CMK (cell line): Measurements from ENCODE around the gene PHKG2.
"Not testable (repeated sequence)": the region's sequence is repeated elsewhere in the genome, so short reads cannot be mapped to it uniquely, and the experiment has no call there.

Source experiments
- DNase-seq: peaks from one replicate; pipeline ENCODE4 v3.0.0-alpha.2; 2010; ENCODE audit warnings: low read depth

The PHKG2 gene, protein sequence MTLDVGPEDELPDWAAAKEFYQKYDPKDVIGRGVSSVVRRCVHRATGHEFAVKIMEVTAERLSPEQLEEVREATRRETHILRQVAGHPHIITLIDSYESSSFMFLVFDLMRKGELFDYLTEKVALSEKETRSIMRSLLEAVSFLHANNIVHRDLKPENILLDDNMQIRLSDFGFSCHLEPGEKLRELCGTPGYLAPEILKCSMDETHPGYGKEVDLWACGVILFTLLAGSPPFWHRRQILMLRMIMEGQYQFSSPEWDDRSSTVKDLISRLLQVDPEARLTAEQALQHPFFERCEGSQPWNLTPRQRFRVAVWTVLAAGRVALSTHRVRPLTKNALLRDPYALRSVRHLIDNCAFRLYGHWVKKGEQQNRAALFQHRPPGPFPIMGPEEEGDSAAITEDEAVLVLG

DNA sequence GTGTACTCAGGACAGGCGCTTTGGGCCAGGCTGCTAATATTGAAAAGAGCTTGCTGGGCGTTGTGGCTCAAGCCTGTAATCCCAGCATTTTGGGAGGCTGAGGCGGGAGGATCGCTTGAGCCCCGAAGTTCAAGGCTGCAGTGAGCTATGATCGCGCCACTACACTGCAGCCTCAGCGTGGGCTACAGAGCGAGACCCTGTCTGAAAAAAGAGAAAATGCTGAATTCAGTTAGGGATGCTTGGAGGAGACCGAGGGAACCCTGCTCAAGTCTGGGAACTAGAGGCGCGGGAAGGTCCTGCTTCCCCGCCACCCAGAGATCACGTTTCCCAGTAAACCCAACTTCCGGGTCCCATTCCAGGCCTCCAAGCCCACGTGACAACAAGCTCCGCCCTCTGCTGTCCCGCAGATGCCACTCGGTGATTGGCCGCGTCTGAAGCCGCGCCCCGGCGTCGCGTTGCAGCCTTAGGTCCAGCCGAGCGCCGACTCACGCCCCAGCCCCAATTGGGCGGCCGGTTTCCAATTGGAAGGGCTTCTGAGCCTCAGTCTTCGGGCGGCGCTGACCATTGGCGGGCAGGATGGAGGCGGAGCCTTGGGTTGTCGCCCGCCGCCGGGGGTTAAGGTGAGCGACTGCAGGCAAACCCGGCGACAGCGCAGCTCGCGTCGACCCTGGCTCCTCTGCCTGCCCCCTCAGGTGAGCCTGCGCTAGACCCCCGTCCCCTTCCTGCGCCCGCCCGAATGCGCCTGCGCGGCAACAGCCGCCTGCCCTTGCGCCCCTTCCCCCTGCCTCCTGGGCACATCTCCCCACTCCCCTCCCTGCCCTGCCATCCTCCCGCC, at the start of gene PHKG2:
TSS of gene PHKG2 (plus strand) at position 627 of the 835 bp plus-strand sequence. CDS start 396 bp downstream, outside the sequence.
- peak; percentile 99 for DNase-seq

DNA sequence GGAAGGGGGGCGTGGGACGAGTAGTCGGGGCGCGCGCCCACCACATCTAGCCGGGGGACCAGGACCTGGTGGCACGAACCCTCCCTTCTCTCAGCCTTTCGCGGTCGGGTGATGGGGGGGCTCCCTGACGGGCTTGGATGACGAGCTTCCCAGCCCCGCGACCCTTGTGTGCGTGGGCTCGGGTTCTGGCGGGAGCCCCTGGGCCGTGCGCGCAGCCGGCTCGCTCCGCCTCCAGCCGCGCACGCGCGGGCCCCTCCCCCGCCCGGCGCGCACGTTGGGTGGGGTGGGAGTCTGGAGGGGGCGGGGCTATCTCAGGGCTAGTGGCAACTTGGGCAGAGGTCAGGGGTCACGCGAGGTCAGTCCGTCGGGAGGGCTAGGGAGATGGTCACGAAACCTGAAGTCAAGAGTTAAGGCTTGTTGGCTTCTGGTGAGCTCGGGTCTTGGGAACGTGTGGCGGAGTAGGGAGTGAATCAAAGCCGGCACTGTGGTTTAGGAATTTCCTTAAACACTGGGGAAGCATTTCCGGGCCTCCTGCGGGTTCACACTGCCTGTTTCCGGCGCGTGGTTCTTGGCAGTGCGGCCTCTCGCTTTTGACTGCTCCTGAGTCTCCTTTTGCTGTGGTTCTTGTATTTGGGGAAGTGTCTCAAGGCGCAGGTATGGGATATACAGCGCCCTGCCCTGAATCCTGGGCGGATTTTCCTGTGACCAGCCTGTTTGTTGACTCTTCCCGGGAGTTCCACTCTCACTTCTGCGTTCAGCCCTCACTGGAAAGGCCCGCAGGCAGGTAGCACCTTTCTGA, 49.2 kb upstream of the PHKG2 start, which contains the start of gene SRCAP:
TSS of gene SRCAP (plus strand) at position 356 of the 799 bp plus-strand sequence. CDS start 1,654 bp downstream, outside the sequence.
- peak; percentile 77 for DNase-seq

DNA sequence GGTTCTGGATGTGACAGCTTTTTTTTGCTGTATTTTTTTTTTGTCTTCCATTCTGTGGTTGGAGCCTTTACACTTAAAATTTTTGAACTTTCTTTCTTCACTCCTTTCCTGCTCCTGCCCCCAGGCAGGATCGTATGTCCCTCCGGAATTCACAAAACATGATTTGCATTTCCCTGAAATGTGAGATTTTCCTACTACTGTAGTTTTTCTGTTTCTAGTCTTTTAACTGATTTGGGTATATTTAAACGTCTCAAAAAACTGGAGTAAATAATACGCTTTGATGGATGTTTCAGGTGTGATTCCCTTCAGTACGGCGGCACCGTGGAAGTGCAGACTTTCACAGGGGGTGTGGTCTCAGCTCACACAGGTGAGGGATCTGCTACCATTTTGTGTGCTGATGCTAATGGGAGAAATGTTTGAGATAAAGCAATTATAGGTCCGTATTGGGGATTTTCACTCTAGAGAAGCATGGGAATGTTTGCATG, 48.6 kb upstream of the PHKG2 start:
- DNase-seq: no peak

DNA sequence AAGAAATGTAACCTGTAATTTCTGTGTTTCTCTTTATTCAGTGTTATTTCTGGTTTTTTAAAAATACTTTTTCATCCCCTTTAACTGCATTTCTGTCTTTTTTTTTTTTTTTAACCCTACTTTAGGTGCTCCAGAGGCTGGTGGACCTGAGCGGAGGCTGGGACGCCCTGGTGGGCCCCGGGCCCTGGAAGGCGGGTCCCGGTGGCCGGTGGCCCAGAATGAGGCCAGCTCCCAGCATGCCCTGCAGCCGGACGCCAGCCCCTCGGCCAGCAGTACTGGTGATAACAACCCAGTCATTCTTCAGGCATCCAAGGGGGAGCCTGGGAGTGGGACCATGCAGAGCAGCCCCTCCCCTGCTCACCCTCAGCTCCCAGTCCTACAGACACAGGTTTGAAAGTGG, 47.7 kb upstream of the PHKG2 start:
- DNase-seq: no peak

DNA sequence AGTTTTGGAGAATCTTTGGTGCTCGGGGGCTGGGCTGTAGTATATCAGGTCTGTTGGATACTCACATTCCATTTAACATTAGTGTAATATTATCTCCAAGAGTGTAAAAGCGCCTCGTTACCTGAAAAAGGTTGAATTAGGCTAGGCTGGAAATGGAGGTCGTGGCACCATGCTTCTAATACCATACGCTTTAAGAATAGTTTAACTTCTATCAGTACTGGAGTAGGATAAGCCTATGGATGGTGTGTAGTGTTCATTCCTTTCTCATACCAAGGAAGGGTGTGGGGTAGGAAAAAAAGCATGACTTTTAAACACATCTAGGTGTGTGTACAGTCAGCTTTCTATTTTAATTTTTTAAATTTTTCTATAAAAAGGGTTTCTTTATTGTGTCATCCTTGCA, 47.3 kb upstream of the PHKG2 start:
- DNase-seq: no peak

DNA sequence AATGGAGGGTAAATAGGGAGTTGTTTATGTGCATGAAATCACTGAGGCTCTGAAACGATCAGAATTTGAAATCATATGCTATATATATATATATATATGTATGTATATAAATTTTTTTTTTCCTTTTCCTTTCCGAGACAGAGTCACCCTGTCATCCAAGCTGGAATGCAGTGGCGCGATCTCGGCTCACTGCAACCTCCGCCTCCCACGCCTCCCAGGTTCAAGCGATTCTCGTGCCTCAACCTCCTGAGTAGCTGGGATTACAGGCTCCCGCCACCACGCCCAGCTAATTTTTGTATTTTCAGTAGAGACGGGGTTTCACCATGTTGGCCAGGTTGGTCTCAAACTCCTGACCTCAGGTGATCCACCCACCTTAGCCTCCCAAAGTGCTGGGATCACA, 45.2 kb upstream of the PHKG2 start:
- not testable (repeated sequence) for DNase-seq

DNA sequence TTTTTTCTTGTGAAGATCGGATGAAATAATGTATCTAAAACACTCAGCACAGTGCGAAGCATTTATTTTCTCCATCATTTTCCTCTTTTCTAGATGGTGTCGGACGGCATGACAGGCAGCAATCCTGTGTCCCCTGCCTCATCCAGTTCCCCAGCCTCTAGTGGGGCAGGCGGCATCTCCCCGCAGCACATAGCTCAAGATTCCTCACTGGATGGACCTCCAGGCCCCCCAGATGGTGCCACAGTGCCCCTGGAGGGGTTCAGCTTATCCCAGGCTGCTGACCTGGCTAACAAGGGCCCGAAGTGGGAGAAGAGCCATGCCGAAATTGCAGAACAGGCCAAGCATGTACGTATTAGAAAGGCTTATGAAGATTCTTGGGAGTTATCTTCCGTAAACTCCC, 44.3 kb upstream of the PHKG2 start:
- no peak for DNase-seq

DNA sequence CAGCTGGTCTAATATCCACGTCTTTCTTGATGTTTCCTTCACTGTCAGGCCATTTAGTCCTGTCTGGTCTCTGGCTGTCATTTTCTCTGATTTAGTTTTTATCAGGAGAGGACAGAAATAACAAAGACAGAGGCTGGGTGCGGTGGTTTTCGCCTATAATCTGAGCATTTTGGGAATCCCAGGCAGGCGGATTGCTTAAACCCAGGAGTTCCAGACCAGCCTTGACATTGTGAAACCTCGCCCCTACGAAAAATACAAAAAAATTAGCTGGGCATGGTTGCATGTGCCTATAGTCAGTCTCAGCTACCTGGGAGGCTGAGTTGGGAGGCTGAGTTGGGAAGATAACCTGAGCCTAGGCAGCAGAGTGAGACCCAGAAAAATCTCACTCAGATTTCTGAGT, 42.2 kb upstream of the PHKG2 start:
- DNase-seq: no peak

DNA sequence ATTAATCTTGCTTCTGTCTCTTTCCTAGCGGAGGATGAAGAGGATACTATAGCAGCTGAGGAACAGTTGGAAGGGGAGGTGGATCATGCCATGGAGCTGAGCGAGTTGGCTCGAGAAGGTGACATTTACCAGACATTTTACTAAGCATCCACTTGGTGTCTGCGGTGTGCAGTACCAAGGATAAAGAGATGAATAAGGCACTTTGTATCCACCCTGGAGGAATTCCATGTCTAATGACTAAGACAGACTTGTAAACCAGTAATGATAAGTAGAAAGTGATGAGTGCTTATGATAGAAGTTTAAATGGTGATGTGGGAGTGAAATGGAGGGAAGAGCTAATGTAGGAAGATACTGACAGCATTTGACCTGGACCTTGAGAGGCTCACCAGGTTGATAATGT, 37.3 kb upstream of the PHKG2 start:
- DNase-seq: no peak

DNA sequence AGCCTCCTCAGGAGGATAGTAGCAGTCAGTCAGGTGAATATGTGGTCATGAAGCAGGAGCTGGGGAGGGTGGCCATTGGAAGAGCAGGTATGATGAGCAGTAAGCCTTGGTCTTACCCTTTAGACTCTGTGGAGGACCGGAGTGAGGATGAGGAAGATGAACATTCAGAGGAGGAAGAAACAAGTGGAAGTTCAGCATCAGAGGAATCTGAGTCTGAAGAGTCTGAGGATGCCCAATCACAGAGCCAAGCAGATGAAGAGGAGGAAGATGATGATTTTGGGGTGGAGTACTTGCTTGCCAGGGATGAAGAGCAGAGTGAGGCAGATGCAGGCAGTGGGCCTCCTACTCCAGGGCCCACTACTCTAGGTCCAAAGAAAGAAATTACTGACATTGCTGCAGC, 36.5 kb upstream of the PHKG2 start:
- DNase-seq: no peak

DNA sequence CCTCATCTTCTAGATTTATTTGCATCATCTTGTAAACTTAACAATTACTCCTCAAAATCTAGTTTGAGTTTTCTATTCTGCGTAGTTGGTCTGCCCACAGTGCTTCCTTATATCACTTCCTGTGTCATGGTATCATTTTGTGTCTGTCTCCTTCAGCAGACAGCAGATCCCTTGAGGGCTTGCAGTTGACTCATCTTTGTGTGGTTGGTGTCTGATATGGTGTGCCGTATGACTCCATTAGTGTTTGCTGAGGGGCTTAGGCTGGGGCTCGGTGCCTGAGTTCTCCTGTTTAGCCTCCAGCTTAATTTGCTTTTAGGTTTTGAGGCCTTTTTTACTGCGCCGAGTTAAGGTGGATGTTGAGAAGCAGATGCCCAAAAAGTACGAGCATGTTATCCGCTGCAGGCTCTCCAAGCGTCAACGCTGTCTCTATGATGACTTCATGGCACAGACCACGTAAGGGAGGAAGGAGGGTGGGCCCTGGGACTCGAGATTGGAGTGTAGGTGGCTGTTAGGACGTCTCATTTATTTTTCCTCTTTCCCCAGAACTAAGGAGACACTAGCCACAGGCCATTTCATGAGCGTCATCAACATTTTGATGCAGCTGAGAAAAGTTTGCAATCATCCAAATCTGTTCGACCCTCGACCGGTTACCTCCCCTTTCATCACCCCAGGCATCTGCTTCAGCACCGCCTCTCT, 32.3 kb upstream of the PHKG2 start:
- DNase-seq: no peak

DNA sequence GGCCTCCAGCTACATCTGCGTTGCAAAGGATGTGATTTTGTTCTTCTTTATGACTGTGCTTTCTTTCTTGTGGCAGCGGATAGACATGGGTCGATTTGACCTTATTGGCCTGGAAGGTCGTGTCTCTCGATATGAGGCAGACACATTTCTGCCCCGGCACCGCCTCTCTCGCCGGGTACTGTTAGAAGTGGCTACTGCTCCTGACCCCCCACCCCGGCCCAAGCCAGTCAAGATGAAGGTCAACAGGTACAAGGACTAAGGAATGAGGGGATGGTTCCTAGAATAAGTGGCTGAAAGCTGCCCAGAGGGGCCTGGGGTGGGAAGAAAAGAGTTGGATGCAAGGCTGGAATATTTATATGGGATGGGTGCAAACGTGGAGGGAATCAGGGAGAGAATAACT, 28.1 kb upstream of the PHKG2 start:
- DNase-seq: no peak

DNA sequence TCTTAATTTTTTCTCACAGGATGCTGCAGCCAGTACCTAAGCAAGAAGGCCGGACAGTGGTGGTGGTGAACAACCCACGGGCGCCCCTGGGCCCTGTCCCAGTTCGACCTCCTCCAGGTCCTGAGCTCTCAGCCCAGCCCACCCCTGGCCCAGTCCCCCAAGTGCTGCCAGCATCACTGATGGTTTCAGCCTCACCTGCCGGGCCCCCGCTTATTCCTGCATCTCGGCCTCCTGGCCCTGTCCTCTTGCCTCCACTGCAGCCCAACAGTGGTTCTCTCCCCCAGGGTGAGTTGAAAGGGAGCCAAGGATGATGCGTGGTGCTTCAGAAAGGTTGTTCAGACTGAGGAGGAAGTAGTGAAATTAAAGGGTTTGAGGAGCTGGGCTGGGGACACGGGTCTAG, 27.5 kb upstream of the PHKG2 start:
- DNase-seq: no peak

DNA sequence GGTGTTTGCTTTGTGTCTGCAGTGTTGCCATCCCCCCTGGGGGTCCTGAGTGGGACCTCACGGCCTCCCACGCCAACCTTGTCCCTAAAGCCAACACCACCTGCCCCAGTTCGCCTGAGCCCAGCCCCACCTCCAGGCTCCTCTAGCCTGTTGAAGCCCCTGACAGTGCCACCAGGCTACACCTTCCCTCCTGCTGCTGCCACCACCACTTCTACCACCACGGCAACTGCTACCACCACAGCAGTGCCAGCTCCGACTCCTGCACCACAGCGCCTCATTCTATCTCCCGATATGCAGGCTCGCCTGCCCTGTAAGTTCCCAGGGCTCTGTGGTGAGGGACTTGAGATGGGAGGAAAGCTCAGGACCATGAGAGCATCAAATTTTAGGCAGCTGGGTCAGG, 27.1 kb upstream of the PHKG2 start:
- no peak for DNase-seq

DNA sequence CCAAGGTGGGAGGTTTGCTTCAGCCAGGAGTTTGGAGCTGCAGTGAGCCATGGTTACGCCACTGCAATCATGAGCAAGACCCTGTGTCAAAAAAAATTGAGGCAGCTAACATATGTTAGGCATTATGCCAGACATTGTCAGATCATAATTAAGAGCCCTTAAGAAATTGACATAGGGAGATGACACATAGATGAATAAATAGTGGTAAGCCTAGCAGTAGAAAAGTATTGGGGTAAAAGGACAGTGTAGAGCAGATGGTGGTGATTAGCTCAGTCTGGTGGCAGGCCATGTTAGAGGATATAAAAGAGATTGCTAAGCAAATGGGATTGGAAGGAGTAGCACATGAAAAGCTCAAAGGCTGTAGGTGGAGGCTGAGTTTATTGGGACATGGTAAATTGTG, 26.6 kb upstream of the PHKG2 start:
- DNase-seq: no peak

DNA sequence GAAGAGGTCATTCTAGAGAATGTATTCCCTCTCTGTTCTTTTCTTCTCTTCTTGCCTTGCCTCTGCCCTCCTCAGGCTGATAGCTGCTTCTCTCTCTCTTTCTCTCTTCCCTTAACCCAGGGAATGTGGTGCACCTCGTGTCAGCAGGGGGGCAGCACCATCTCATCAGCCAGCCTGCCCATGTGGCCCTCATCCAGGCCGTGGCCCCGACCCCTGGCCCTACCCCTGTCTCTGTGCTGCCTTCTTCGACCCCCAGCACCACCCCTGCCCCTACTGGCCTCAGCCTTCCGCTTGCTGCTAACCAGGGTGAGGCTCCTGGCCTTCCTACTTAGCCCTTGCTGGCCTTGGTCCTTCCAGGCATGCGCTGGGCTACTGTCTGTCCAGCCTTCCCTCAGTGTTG, 25.8 kb upstream of the PHKG2 start:
- no peak for DNase-seq

DNA sequence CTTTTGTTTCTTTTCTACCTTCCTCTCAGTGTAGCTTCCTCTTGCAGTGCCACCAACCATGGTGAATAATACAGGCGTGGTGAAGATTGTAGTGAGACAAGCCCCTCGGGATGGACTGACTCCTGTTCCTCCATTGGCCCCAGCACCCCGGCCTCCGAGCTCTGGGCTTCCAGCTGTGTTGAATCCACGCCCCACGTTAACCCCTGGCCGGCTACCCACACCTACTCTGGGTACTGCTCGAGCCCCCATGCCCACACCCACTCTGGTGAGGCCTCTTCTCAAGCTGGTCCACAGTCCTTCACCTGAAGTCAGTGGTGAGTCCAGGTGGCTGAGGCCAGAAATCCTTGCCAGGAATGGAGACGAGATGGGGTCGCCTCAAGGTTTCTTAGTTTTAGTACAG, 25.3 kb upstream of the PHKG2 start:
- no peak for DNase-seq

DNA sequence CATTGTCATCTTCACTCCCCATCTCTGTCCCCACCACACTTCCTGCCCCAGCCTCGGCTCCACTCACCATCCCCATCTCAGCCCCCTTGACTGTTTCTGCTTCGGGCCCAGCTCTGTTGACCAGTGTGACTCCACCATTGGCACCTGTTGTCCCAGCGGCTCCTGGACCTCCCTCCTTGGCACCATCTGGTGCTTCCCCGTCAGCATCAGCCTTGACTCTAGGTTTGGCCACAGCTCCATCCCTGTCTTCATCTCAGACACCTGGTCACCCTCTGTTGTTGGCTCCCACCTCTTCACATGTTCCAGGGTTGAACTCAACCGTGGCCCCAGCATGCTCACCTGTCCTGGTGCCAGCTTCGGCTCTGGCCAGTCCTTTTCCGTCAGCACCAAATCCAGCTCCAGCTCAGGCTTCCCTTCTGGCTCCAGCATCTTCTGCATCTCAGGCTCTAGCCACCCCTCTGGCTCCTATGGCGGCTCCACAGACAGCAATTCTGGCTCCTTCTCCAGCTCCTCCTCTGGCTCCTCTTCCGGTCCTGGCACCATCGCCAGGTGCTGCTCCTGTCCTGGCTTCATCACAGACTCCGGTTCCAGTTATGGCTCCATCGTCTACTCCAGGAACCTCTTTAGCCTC, 24.4 kb upstream of the PHKG2 start:
- DNase-seq: no peak

DNA sequence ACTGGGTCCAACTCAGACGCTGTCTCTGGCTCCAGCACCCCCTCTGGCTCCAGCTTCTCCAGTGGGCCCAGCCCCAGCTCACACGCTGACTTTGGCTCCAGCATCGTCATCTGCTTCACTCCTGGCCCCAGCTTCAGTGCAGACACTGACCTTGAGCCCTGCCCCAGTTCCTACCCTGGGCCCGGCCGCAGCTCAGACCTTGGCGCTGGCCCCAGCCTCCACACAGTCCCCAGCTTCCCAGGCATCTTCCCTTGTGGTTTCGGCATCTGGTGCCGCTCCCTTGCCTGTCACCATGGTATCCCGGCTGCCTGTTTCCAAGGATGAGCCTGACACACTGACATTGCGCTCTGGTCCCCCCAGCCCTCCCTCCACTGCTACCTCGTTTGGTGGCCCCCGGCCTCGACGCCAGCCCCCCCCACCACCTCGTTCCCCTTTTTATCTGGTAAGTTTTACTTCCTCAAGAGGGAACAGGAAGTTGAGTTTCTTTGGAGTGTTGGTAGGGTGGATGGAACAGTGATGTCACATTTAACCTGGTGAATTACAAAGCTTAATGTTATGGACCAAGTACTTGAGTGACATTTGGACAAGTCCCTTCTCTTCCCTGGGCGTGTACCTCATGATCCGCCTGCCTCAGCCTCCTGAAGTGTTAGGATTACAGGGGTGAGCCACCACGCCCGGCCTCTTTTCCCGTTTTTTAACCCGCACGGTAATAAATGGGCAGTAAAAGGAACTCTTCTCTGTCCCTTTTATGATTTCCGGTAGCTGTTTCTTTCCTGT, 23.4 kb upstream of the PHKG2 start:
- no peak for DNase-seq

DNA sequence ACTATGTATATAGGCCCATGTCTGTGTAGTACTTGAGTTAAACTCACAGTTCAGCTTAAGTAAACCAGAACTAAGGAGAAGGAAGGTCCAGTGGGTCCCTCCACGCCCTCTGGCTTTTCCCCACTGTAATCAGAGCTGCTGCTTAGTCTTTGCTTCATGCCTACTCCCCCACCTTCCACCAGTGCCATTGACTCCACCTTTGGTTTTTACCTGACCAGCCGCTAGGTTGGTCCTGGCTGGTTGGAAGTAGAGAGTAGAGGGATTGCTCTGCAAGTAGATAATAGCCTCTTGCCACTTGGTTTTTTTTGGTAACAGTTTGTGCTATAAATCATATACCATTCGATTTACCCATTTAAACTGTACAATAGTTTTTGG, 22.8 kb upstream of the PHKG2 start:
- no peak for DNase-seq
